Heart left ventricle (tissue), 13 donors: ENCODE data around the gene KCNQ2.

Experiments
- POLR2A ChIP-seq, 2 donors: fragments of 450-650 bp; IDR thresholded peaks; one replicate each; pipeline ENCODE4 v1.6.1; 2017; ENCODE audit warnings: antibody characterized with exemption in 2 of 2, mild to moderate bottlenecking in 2 of 2, moderate library complexity in 2 of 2
- TF ChIP-seq, protein P1 (sequence below), 12 donors: fragments of 200-600 bp; sonication (generic) in 4 of 12; IDR thresholded peaks; one replicate each; pipeline versions ENCODE4 v1.5.0 to v1.8.0; 2018 to 2022; ENCODE audit warnings: antibody characterized with exemption in 12 of 12, mild to moderate bottlenecking in 5 of 12
- donor health status: ischemic (EF 13 %, LVEDD 7.1; RV severe dilation, severe dysfunction).
- donor health status: DM: no; HTN: yes; CAD: no.
- donor health status: DM: no; HTN: no; CAD: no.
- donor health status: ischemic (EF 25% LVEDD 6.9; RV normal size, moderate dysfunction).
- donor health status: ischemic (EF 25% LVEDD 5.7; RV mildly dilated, moderate dysfunction).
- donor health status: ischemic (EF 35%, LVEDD 5.7; RV mildly dilated, moderate dysfunction).
- donor health status: nonischemic (EF 11% LVEDD 7.7; RV severe dilation, severe dysfunction).
- donor health status: DM: yes; HTN: yes; CAD: no.
- donor health status: PGD.
- donor health status: ischemic (EF 29% LVEDD 5.4; RV normal size, mild dysfunction).
- donor health status: nonischemic (EF 23%, LVEDD 6.1; RV moderate dilation, normal function).

DNA sequence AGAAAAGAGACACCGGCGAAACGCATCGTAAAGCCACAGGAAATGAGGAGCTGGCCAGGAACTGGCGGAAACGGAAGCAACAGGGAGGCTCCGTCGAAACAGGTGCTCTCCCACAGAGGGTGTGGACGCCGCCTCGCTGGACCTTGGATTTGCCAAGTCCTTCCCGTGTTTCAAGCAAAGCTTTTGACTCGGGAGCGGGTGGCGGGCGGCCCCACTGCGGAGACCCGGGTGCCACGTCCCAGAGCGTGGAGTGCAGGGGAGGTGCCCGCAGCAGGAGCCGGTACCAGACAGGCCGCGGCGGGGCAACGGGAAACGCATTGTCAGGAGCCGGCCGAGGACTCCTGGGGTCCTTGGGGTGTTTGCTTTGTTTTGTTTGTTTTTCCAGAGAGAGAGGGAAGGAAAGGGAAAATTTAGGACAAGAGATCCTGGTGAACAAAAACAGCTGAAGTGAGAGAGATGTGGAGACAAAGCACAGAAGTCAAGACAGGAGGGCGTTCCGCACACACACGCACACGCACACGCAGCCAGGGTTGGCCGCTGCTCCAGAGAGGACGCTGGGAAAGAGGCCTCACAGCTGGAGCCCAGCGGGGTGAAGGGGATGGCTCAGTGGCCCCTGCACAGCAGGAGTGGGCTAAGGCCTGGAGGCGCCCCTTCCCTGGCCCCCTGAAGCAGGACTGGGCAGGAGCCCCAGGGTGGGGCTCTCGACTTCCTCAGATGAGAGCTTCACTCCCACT, 60.4 kb downstream of the KCNQ2 start:
- TF ChIP-seq, protein P1, sequence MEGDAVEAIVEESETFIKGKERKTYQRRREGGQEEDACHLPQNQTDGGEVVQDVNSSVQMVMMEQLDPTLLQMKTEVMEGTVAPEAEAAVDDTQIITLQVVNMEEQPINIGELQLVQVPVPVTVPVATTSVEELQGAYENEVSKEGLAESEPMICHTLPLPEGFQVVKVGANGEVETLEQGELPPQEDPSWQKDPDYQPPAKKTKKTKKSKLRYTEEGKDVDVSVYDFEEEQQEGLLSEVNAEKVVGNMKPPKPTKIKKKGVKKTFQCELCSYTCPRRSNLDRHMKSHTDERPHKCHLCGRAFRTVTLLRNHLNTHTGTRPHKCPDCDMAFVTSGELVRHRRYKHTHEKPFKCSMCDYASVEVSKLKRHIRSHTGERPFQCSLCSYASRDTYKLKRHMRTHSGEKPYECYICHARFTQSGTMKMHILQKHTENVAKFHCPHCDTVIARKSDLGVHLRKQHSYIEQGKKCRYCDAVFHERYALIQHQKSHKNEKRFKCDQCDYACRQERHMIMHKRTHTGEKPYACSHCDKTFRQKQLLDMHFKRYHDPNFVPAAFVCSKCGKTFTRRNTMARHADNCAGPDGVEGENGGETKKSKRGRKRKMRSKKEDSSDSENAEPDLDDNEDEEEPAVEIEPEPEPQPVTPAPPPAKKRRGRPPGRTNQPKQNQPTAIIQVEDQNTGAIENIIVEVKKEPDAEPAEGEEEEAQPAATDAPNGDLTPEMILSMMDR (IDR thresholded peaks at IDR 0.05), result no peak
- no peak for TF ChIP-seq POLR2A (IDR thresholded peaks at IDR 0.05)
